Activated T-helper 1 cell treated with Interleukin-2 at 50 U/mL for 16 hours (primary cell): Measurements from ENCODE around the gene FUT8.

Source experiments
- DNase-seq: peaks from one replicate; pipeline ENCODE4 v3.0.0-alpha.2; 2020; ENCODE audit warnings: low read depth

Gene FUT8

GRCh38 chr14:65412032-65412846 lies at the start of gene FUT8:
Gene FUT8 (plus strand): TSS chr14:65412730. CDS start chr14:65561564, 148,834 bp downstream.
- peak; percentile 95 for DNase-seq

- no peak for DNase-seq
Observed at GRCh38 chr14:65366802-65367565, 45.5 kb upstream of the FUT8 start.

GRCh38 chr14:65369560-65369959 lies 43.0 kb upstream of the FUT8 start:
- DNase-seq = no peak

GRCh38 chr14:65370801-65371248 lies 41.7 kb upstream of the FUT8 start:
- DNase-seq = no peak

- DNase-seq = no peak
Observed at GRCh38 chr14:65371784-65372183, 40.7 kb upstream of the FUT8 start.

- DNase-seq = no peak
Observed at GRCh38 chr14:65373016-65373670, 39.4 kb upstream of the FUT8 start.

GRCh38 chr14:65373671-65374039 lies 38.9 kb upstream of the FUT8 start:
- no peak for DNase-seq

GRCh38 chr14:65377576-65377975 lies 35.0 kb upstream of the FUT8 start:
- no peak for DNase-seq

GRCh38 chr14:65382586-65382985 lies 29.9 kb upstream of the FUT8 start:
- no peak for DNase-seq

- DNase-seq = no peak
Observed at GRCh38 chr14:65387171-65387570, 25.4 kb upstream of the FUT8 start.

- no peak for DNase-seq
Observed at GRCh38 chr14:65387628-65388027, 24.9 kb upstream of the FUT8 start.

- no peak for DNase-seq
Observed at GRCh38 chr14:65392296-65392695, 20.2 kb upstream of the FUT8 start.

GRCh38 chr14:65396082-65396910 lies 16.2 kb upstream of the FUT8 start:
- no peak for DNase-seq

- DNase-seq = no peak
Observed at GRCh38 chr14:65403231-65403630, 9.3 kb upstream of the FUT8 start.

- DNase-seq = no peak
Observed at GRCh38 chr14:65408113-65408512, 4.4 kb upstream of the FUT8 start.

- no peak for DNase-seq
Observed at GRCh38 chr14:65410640-65411039, 1.9 kb upstream of the FUT8 start.

GRCh38 chr14:65411656-65412031 lies 886 bp upstream of the FUT8 start:
- peak; percentile 73 for DNase-seq

GRCh38 chr14:65412856-65413738 lies 567 bp downstream of the FUT8 start:
- peak; percentile 9 for DNase-seq

GRCh38 chr14:65413739-65414045 lies 1.2 kb downstream of the FUT8 start:
- no peak for DNase-seq

- DNase-seq = no peak
Observed at GRCh38 chr14:65414961-65415589, 2.5 kb downstream of the FUT8 start.

GRCh38 chr14:65415613-65416012 lies 3.1 kb downstream of the FUT8 start:
- DNase-seq = no peak
